B cell (primary cell): Measurements from ENCODE around the gene KIRREL3. TPM values are rescaled to one million over a fixed set of nuclear protein-coding genes. Genes with fewer than 3 reads are reported as not detected.

Source experiments
- ATAC-seq: fragments of 200-7000 bp; cut with Tn5 transposase; one replicate; pipeline ENCODE4 v1.10.0; 2021; ENCODE audit warnings: low read depth, mild to moderate bottlenecking, moderate number of reproducible peaks, moderate library complexity
- CTCF ChIA-PET: fragments of 350-600 bp; sonication (Branson Sonifier 250); formaldehyde crosslinking; loops from one replicate; lab custom pipeline; 2021; ENCODE audit warnings: antibody characterized with exemption, inconsistent platforms; lab: Charles Lee
- POLR2A ChIA-PET: fragments of 350-600 bp; sonication (Branson Sonifier 250); formaldehyde crosslinking; loops from one replicate; lab custom pipeline; 2021; ENCODE audit warnings: antibody characterized with exemption; lab: Charles Lee
- DNase-seq: peaks from one replicate; pipeline ENCODE4 v3.0.0; 2013
- H2AFZ ChIP-seq: 2 replicates; pipeline ENCODE4 v1.6.1; 2012; ENCODE audit warnings: mild to moderate bottlenecking, low read depth, low read length; ENCODE audit not compliant: insufficient read depth, poor library complexity, severe bottlenecking
- H3K27ac ChIP-seq, 2 donors: 1 replicate in 1 of 2; 2 replicates in 1 of 2; pipeline ENCODE4 v1.5.1; 2012 to 2013; ENCODE audit warnings: low read length in 2 of 2, mild to moderate bottlenecking in 2 of 2, moderate library complexity in 1 of 2
- H3K27me3 ChIP-seq, 4 experiments: fragments of 200-600 bp in 1 of 4; sonication (generic) in 1 of 4; replicated peaks in 1 of 4; 1 replicate in 2 of 4; 2 replicates in 2 of 4; pipeline versions ENCODE4 v1.6.1 to v1.7.0; 2013 to 2016; ENCODE audit warnings: low read length in 3 of 4, mild to moderate bottlenecking in 2 of 4, mixed read lengths in 1 of 4, moderate library complexity in 1 of 4; ENCODE audit not compliant: insufficient read depth in 4 of 4, control insufficient read depth in 3 of 4; ENCODE audit errors: control extremely low read depth in 1 of 4
- H3K36me3 ChIP-seq, 2 experiments: replicated peaks in 1 of 2; 1 replicate in 1 of 2; 2 replicates in 1 of 2; pipeline versions ENCODE4 v1.6.1 to v1.7.1; 2013; ENCODE audit warnings: low read length in 1 of 2; ENCODE audit not compliant: insufficient read depth in 2 of 2, control insufficient read depth in 1 of 2; ENCODE audit errors: control extremely low read depth in 1 of 2, extremely low read depth in 1 of 2
- H3K4me1 ChIP-seq, 2 donors: fragments of 200-600 bp in 1 of 2; sonication (generic) in 1 of 2; 1 replicate in 1 of 2; 2 replicates in 1 of 2; pipeline versions ENCODE4 v1.5.1 to v1.6.1; 2013 to 2017; ENCODE audit warnings: low read length in 2 of 2; ENCODE audit not compliant: control insufficient read depth in 2 of 2, insufficient read depth in 2 of 2
- H3K4me2 ChIP-seq: replicated peaks from 2 replicates; pipeline ENCODE3; 2012; ENCODE audit warnings: mild to moderate bottlenecking, low read depth, low read length; ENCODE audit not compliant: poor library complexity, severe bottlenecking
- H3K4me3 ChIP-seq, 5 experiments: fragments of 200-600 bp in 1 of 5; sonication (generic) in 1 of 5; 1 replicate in 3 of 5; 2 replicates in 2 of 5; pipeline versions ENCODE4 v1.5.1 to v1.7.0; 2011 to 2016; ENCODE audit warnings: low read length in 4 of 5, mild to moderate bottlenecking in 4 of 5, low read depth in 2 of 5, control low read depth in 1 of 5, moderate library complexity in 1 of 5; ENCODE audit not compliant: insufficient read depth in 1 of 5; ENCODE audit errors: control extremely low read depth in 1 of 5, extremely low read depth in 1 of 5
- H3K79me2 ChIP-seq: fragments of 200-600 bp; sonication (generic); one replicate; pipeline ENCODE4 v1.6.0; 2016; ENCODE audit warnings: low read length; ENCODE audit not compliant: control insufficient read depth, insufficient read depth
- H3K9ac ChIP-seq: fragments of 200-600 bp; sonication (generic); 2 replicates; pipeline ENCODE4 v1.6.1; 2017; ENCODE audit warnings: mild to moderate bottlenecking, low read length, moderate library complexity
- H3K9me3 ChIP-seq, 3 donors: one replicate each; pipeline versions ENCODE4 v1.6.1 to v1.7.1; 2013; ENCODE audit warnings: low read length in 2 of 3; ENCODE audit not compliant: control insufficient read depth in 2 of 3, insufficient read depth in 1 of 3; ENCODE audit errors: control extremely low read depth in 1 of 3
- H4K20me1 ChIP-seq: 2 replicates; pipeline ENCODE4 v1.6.0; 2012; ENCODE audit warnings: mild to moderate bottlenecking, low read length; ENCODE audit not compliant: insufficient read depth, control insufficient read depth, poor library complexity, severe bottlenecking
- H3K27ac Mint-ChIP-seq: one replicate; pipeline ENCODE4 v1.8.0; 2021; ENCODE audit warnings: mixed read lengths
- H3K27me3 Mint-ChIP-seq: one replicate; pipeline ENCODE4 v1.8.0; 2021; ENCODE audit warnings: mixed read lengths
- H3K4me1 Mint-ChIP-seq: one replicate; pipeline ENCODE4 v1.8.0; 2021; ENCODE audit warnings: mixed read lengths
- H3K4me3 Mint-ChIP-seq: one replicate; pipeline ENCODE4 v1.8.0; 2021; ENCODE audit warnings: mixed read lengths
- H3K9me3 Mint-ChIP-seq: one replicate; pipeline ENCODE4 v1.8.0; 2022; ENCODE audit warnings: mixed read lengths; ENCODE audit not compliant: insufficient read depth
- CTCF ChIP-seq: fragments of 200-600 bp; IDR thresholded peaks from one replicate; pipeline ENCODE4 v1.8.0; 2022; ENCODE audit warnings: antibody characterized with exemption, mild to moderate bottlenecking
- EZH2 ChIP-seq: IDR thresholded peaks from 2 replicates; pipeline ENCODE4 v1.6.1; 2012; ENCODE audit warnings: borderline replicate concordance, low read depth, mild to moderate bottlenecking, moderate library complexity, low read length; ENCODE audit not compliant: insufficient read depth, poor library complexity, severe bottlenecking
- WGBS: methylation state at CpG from one replicate; pipeline ENCODE4 v1.1.5; 2013; ENCODE audit warnings: missing lambda C conversion rate; ENCODE audit not compliant: insufficient coverage; 5-methylcytosine and 5-hydroxymethylcytosine counted together
- intact Hi-C: fragments of 100-400 bp; cut with micrococcal nuclease; formaldehyde crosslinking; loops from one replicate; pipeline ENCODE4 v1.10.0; 2022
- polyA plus RNA-seq: library from polyadenylated mRNA; depleted of rRNA; stranded (reverse); fragments of >200 nt; gene quantifications from 2 replicates; pipeline ENCODE4 v1.2.3, GENCODE V29; 2012
- total RNA-seq, 2 donors: library from RNA; stranded (reverse); fragments of 120-200 nt in 1 of 2; gene quantifications; 1 replicate in 1 of 2; 2 replicates in 1 of 2; pipeline versions ENCODE4 v1.2.3 to v1.2.4, GENCODE V29; 2013 to 2022

Gene KIRREL3
- total and polyA plus RNA-seq, 2 donors (not counting 1 experiment from before 2014, with no cell fraction given) = not detected

- Histone ChIP-seq H3K36me3 (no peaks in the 10 kb centered on the region), H3K4me1 (no peaks in the 10 kb centered on the region), H3K27ac (no peak overlapping the region), H3K9me3 (peaks cover 0 to 2% (median 0%) of the 10 kb centered on the region in 3 donors), H4K20me1 (no peaks in the 10 kb centered on the region), H3K79me2 (no peaks in the 10 kb centered on the region), H2AFZ (no peak overlapping the region), H3K9ac (no peak overlapping the region), H3K4me2 (no peak overlapping the region), H3K27me3 (peaks cover 0 to 8% (median 1%) of the 10 kb centered on the region in 4 experiments), H3K4me3 (no peak overlapping the region)
- intact Hi-C loops = no loop called here
- H3K27ac Mint-ChIP-seq = no peak overlapping the region
- H3K4me3 Mint-ChIP-seq = no peak overlapping the region
- no peak for ATAC-seq
- TF ChIP-seq EZH2 (no peak), CTCF (no peak)
- no peak for DNase-seq
- 97% methylated on average over 15 of the region's 15 CpGs for WGBS
- ChIA-PET CTCF (no interaction called here), POLR2A (no interaction called here)
- H3K4me1 Mint-ChIP-seq = no peaks in the 10 kb centered on the region
- peaks cover 2% of the 10 kb centered on the region for H3K9me3 Mint-ChIP-seq
- peaks cover 16% of the 10 kb centered on the region for H3K27me3 Mint-ChIP-seq
Observed at GRCh38 chr11:126456089-126456488, 544.5 kb downstream of the KIRREL3 start.

GRCh38 chr11:126452241-126453101 lies 548.1 kb downstream of the KIRREL3 start:
- Histone ChIP-seq H3K27ac (no peak overlapping the region), H4K20me1 (no peaks in the 10 kb centered on the region), H3K9ac (no peak overlapping the region), H3K4me3 (no peak overlapping the region), H3K4me2 (no peak overlapping the region), H3K36me3 (no peaks in the 10 kb centered on the region), H3K27me3 (no peaks in the 10 kb centered on the region), H3K79me2 (no peaks in the 10 kb centered on the region), H2AFZ (no peak overlapping the region), H3K9me3 (peaks cover 0 to 16% (median 0%) of the 10 kb centered on the region in 3 donors), H3K4me1 (no peaks in the 10 kb centered on the region)
- Mint-ChIP-seq H3K4me3 (no peak overlapping the region), H3K27ac (no peak overlapping the region), H3K9me3 (peaks cover 9% of the 10 kb centered on the region), H3K27me3 (peaks cover 4% of the 10 kb centered on the region), H3K4me1 (no peaks in the 10 kb centered on the region)
- DNase-seq = no peak
- TF ChIP-seq CTCF = no peak
- no peak for TF ChIP-seq EZH2
- ChIA-PET POLR2A (no interaction called here), CTCF (interaction anchor here (1.8 kb wide), 1 partner anchor 29 kb away, joined by 4 read pairs; no protein-coding TSS in a partner anchor)
- intact Hi-C loops = no loop called here
- 87% methylated on average over 24 of the region's 24 CpGs for WGBS
- no peak for ATAC-seq
